Measurements from ENCODE around the gene LINS1. TPM values are rescaled to one million over a fixed set of nuclear protein-coding genes. Genes with fewer than 3 reads are reported as not detected.

LINS1 gene
- total RNA-seq, 1 experiment from 2014 or later, result 13.6 TPM

- no peak overlapping the region for H3K4me3 ChIP-seq (ENCODE audit: low read depth in 2 of 2, low read length in 2 of 2)
- H3K27ac ChIP-seq (ENCODE audit: low read length), result no peak overlapping the region
- H3K27me3 ChIP-seq (ENCODE audit: control insufficient read depth, insufficient read depth, low read length), result no peaks in the 10 kb centered on the region
- no peak for ATAC-seq
- no peak for TF ChIP-seq SIN3A (IDR thresholded peaks at IDR 0.05; ENCODE audit: borderline replicate concordance, insufficient read depth, low read depth, low read length)
- TF ChIP-seq, protein P1, sequence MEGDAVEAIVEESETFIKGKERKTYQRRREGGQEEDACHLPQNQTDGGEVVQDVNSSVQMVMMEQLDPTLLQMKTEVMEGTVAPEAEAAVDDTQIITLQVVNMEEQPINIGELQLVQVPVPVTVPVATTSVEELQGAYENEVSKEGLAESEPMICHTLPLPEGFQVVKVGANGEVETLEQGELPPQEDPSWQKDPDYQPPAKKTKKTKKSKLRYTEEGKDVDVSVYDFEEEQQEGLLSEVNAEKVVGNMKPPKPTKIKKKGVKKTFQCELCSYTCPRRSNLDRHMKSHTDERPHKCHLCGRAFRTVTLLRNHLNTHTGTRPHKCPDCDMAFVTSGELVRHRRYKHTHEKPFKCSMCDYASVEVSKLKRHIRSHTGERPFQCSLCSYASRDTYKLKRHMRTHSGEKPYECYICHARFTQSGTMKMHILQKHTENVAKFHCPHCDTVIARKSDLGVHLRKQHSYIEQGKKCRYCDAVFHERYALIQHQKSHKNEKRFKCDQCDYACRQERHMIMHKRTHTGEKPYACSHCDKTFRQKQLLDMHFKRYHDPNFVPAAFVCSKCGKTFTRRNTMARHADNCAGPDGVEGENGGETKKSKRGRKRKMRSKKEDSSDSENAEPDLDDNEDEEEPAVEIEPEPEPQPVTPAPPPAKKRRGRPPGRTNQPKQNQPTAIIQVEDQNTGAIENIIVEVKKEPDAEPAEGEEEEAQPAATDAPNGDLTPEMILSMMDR (IDR thresholded peaks at IDR 0.05), result no peak
- TF ChIP-seq REST (IDR thresholded peaks at IDR 0.05; ENCODE audit: insufficient read depth in 1 of 2, low read depth in 2 of 2, low read length in 1 of 2), result no peak
- intact Hi-C loops (cut with micrococcal nuclease; ENCODE audit: unreplicated experiment), result no loop called here
- in situ Hi-C loops (cut with HindIII; ENCODE audit: low pct_unique_long_range_greater_than_20kb, low sequenced_read_pairs), result no loop called here
- no TSS peak for BruUV-seq (replicated peaks)
- no peaks in the 10 kb centered on the region for H3K36me3 ChIP-seq (ENCODE audit: control insufficient read depth, insufficient read depth, low read length)
- ChIA-PET CTCF (no interaction called here), POLR2A (interaction anchor here (0.6 kb wide), 1 partner anchor 51 kb away, joined by 3 read pairs; no protein-coding TSS in a partner anchor)
- H3K9me3 ChIP-seq (ENCODE audit: control insufficient read depth, insufficient read depth, low read depth, low read length), result no peaks in the 10 kb centered on the region
- DNase-seq (ENCODE audit: low read depth, low spot score), result no peak
- peaks cover 2% of the 10 kb centered on the region; the same call in 1 of the 2 replicates for H3K4me1 ChIP-seq (ENCODE audit: control insufficient read depth, insufficient read depth, low read length)
These were observed 40.4 kb upstream of the LINS1 start for GRCh38 chr15:100642213-100642949.

DNA sequence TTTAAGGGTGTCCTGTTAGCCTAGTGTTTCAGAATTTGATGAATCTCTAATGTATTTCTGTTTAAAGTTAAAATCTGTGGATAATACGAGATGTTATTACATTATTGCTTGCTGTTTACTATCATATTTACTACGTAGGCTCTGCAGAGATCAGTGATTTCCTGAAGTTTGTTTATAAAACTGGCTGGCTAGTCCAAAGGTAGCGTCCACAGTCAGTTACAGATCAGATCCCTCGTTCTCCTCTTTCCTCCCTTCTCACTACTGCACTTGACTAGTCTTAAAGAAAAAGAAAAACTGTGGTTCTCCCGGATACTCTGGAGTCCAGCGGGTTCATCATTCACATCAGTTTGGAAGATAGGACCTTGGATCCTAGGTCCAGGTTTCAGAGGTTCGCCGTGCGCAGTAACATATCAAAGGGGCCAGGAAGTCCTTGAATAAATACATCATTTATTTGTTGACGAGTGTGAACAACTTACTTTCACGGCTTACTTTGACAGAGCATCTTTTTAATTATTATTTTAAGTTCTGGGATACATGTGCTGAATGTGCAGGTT lies 36.3 kb upstream of the LINS1 start:
- H3K36me3 ChIP-seq (ENCODE audit: control insufficient read depth, insufficient read depth, low read length), result no peaks in the 10 kb centered on the region
- intact Hi-C loops (cut with micrococcal nuclease; ENCODE audit: unreplicated experiment), result no loop called here
- H3K27ac ChIP-seq (ENCODE audit: low read length), result no peak overlapping the region
- no peak for ATAC-seq
- no peaks in the 10 kb centered on the region for H3K27me3 ChIP-seq (ENCODE audit: control insufficient read depth, insufficient read depth, low read length)
- no TSS peak for BruUV-seq (replicated peaks)
- peaks cover 12% of the 10 kb centered on the region for H3K4me1 ChIP-seq (ENCODE audit: control insufficient read depth, insufficient read depth, low read length)
- CTCF ChIA-PET, result no interaction called here
- POLR2A ChIA-PET, result no interaction called here
- TF ChIP-seq TCF7L2 (IDR thresholded peaks at IDR 0.05; ENCODE audit: low read depth, low read length), result no peak
- H3K9me3 ChIP-seq (ENCODE audit: control insufficient read depth, insufficient read depth, low read depth, low read length), result no peaks in the 10 kb centered on the region
- H3K4me3 ChIP-seq (ENCODE audit: low read depth in 2 of 2, low read length in 2 of 2), result no peak overlapping the region
- in situ Hi-C loops (cut with HindIII; ENCODE audit: low pct_unique_long_range_greater_than_20kb, low sequenced_read_pairs), result no loop called here
- no peak for DNase-seq (ENCODE audit: low read depth, low spot score)

GRCh38 chr15:100635406-100636071 lies 33.6 kb upstream of the LINS1 start:
- Histone ChIP-seq H3K4me1 (ENCODE audit: control insufficient read depth, insufficient read depth, low read length) (peaks cover 12% of the 10 kb centered on the region), H3K27ac (ENCODE audit: low read length) (0 out of 2 replicates have a peak overlapping the region, but pooled peaks have one; percentile 17), H3K4me3 (ENCODE audit: low read depth in 2 of 2, low read length in 2 of 2) (no peak overlapping the region), H3K36me3 (ENCODE audit: control insufficient read depth, insufficient read depth, low read length) (0 out of 2 replicates have a peak, but pooled peaks cover 4% of the 10 kb centered on the region), H3K9me3 (ENCODE audit: control insufficient read depth, insufficient read depth, low read depth, low read length) (no peaks in the 10 kb centered on the region), H3K27me3 (ENCODE audit: control insufficient read depth, insufficient read depth, low read length) (no peaks in the 10 kb centered on the region)
- no TSS peak for BruUV-seq (replicated peaks)
- no peak for DNase-seq (ENCODE audit: low read depth, low spot score)
- in situ Hi-C loops (cut with HindIII; ENCODE audit: low pct_unique_long_range_greater_than_20kb, low sequenced_read_pairs) (no loop called here), intact Hi-C loops (cut with micrococcal nuclease; ENCODE audit: unreplicated experiment) (no loop called here)
- TF ChIP-seq, protein P1 (IDR thresholded peaks at IDR 0.05), result no peak
- no peak for TF ChIP-seq TCF7L2 (IDR thresholded peaks at IDR 0.05; ENCODE audit: low read depth, low read length)
- no peak for TF ChIP-seq REST (IDR thresholded peaks at IDR 0.05; ENCODE audit: insufficient read depth in 1 of 2, low read depth in 2 of 2, low read length in 1 of 2)
- no peak for TF ChIP-seq SIN3A (IDR thresholded peaks at IDR 0.05; ENCODE audit: borderline replicate concordance, insufficient read depth, low read depth, low read length)
- TF ChIP-seq POLR2AphosphoS5 (IDR thresholded peaks at IDR 0.05; ENCODE audit: low read depth, low read length), result no peak
- ATAC-seq, result no peak
- ChIA-PET CTCF (no interaction called here), POLR2A (no interaction called here)
